Panc1 (cell line): ENCODE results near the gene CDK5R1. TPM values are rescaled to one million over a fixed set of nuclear protein-coding genes. Genes with fewer than 3 reads are reported as not detected.

Experiments used
- ATAC-seq: fragments of 200-7000 bp; cut with Tn5 transposase; 2 replicates; pipeline ENCODE4 v1.9.1; 2020; ENCODE audit warnings: mild to moderate bottlenecking, moderate library complexity
- BruUV-seq: library from RNA; stranded (reverse); fragments of 400-500 nt; replicated peaks from 2 replicates; lab custom pipeline; 2021; lab: Mats Ljungman, UMichigan
- CTCF ChIA-PET: fragments of 300-600 bp; sonication (Branson Sonifier 250); formaldehyde crosslinking; loops from one replicate; lab custom pipeline; 2022; ENCODE audit warnings: antibody characterized with exemption; lab: Charles Lee
- POLR2A ChIA-PET: fragments of 300-600 bp; sonication (Branson Sonifier 250); formaldehyde crosslinking; loops from one replicate; lab custom pipeline; 2022; ENCODE audit warnings: antibody characterized with exemption; lab: Charles Lee
- DNase-seq: peaks from one replicate; pipeline ENCODE4 v3.0.0-alpha.2; 2010; ENCODE audit warnings: low read depth, low spot score
- H3K27ac ChIP-seq: 2 replicates; pipeline ENCODE4 v1.5.1; 2011; ENCODE audit warnings: mild to moderate bottlenecking, low read length, inconsistent platforms
- H3K27me3 ChIP-seq: fragments of 200-500 bp; sonication (Bioruptor generic); 2 replicates; pipeline ENCODE4 v1.6.0; 2014; ENCODE audit warnings: low read length, inconsistent platforms; ENCODE audit not compliant: control insufficient read depth, insufficient read depth
- H3K36me3 ChIP-seq: fragments of 200-500 bp; sonication (Bioruptor generic); 2 replicates; pipeline ENCODE4 v1.5.1; 2014; ENCODE audit warnings: inconsistent platforms, mild to moderate bottlenecking, low read length, moderate library complexity; ENCODE audit not compliant: control insufficient read depth, insufficient read depth
- H3K4me1 ChIP-seq: 2 replicates; pipeline ENCODE4 v1.5.1; 2011; ENCODE audit warnings: inconsistent platforms, mild to moderate bottlenecking, low read length, moderate library complexity; ENCODE audit not compliant: control insufficient read depth, insufficient read depth
- H3K4me3 ChIP-seq, 2 experiments: 2 replicates each; pipeline ENCODE4 v1.5.1; 2011 to 2012; ENCODE audit warnings: low read depth in 2 of 2, low read length in 2 of 2, mild to moderate bottlenecking in 2 of 2, inconsistent platforms in 1 of 2, moderate library complexity in 1 of 2
- H3K9me3 ChIP-seq: fragments of 200-500 bp; sonication (Bioruptor generic); 2 replicates; pipeline ENCODE4 v1.5.1; 2014; ENCODE audit warnings: low read depth, mild to moderate bottlenecking, inconsistent platforms, low read length, moderate library complexity; ENCODE audit not compliant: control insufficient read depth, insufficient read depth
- POLR2AphosphoS5 ChIP-seq: IDR thresholded peaks from 2 replicates; pipeline ENCODE4 v1.6.1; 2012; ENCODE audit warnings: mild to moderate bottlenecking, low read depth, low read length, moderate library complexity
- SIN3A ChIP-seq: IDR thresholded peaks from 2 replicates; pipeline ENCODE4 v1.6.1; 2012; ENCODE audit warnings: low read depth, mild to moderate bottlenecking, low read length, moderate library complexity, borderline replicate concordance; ENCODE audit not compliant: insufficient read depth
- TCF7L2 ChIP-seq: IDR thresholded peaks from 2 replicates; pipeline ENCODE4 v1.6.1; 2011; ENCODE audit warnings: mild to moderate bottlenecking, low read depth, low read length, inconsistent platforms
- in situ Hi-C: cut with HindIII; loops from 2 replicates; pipeline ENCODE4 v1.10.0; 2016; ENCODE audit warnings: low sequenced_read_pairs, low pct_unique_long_range_greater_than_20kb
- intact Hi-C: fragments of 100-400 bp; cut with micrococcal nuclease; formaldehyde crosslinking; loops from one replicate; pipeline ENCODE4 v1.10.0; 2022; ENCODE audit not compliant: unreplicated experiment
- total RNA-seq: library from RNA; stranded (reverse); gene quantifications from one replicate; pipeline ENCODE4 v1.2.1, GENCODE V29; 2021; ENCODE audit not compliant: unreplicated experiment
- TF ChIP-seq, protein P1 (sequence below): fragments of 450-650 bp; IDR thresholded peaks from 2 replicates; pipeline ENCODE4 v1.5.1; 2017; ENCODE audit warnings: mild to moderate bottlenecking
- TF ChIP-seq, protein P2 (sequence below), 2 experiments: IDR thresholded peaks; 2 replicates each; pipeline ENCODE4 v1.6.1; 2011 to 2012; ENCODE audit warnings: low read depth in 2 of 2, control low read depth in 1 of 2, low read length in 1 of 2, mild to moderate bottlenecking in 1 of 2, moderate library complexity in 1 of 2; ENCODE audit not compliant: insufficient read depth in 1 of 2

The CDK5R1 gene
- total RNA-seq, 1 experiment from 2014 or later: 7.9 TPM

DNA sequence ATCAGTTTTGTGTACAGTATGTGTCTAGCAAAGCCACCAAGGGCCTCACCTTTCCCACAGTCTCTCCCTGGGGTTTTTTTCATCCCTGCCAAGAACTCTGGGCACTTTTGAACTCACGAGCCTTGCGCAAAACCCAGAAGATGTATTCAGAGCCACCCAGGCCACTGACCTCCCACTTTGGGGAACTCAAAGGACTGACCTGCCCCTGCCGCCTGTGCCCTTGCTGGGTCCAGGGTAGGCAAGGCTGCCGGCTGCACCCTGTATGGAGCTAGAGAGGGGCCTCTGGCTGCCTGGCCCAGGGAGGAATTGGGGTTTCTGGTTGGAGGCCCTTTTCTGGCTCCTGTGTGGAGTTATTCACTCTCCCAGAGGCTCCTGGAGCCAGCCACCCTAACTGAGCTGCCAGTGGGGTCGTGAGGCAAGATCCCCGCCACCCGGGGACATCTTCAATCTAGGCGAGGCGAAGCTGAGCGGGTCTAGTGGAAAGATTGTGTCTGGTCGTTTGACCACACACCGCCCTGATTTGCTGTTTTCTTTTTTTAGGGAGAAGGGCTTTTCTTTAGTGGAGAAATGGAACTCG, 1.9 kb downstream of the CDK5R1 start:
- Histone ChIP-seq H3K9me3 (no peaks in the 10 kb centered on the region), H3K4me3 (no peak overlapping the region), H3K27ac (no peak overlapping the region), H3K27me3 (no peaks in the 10 kb centered on the region), H3K36me3 (no peaks in the 10 kb centered on the region), H3K4me1 (peaks cover 21% of the 10 kb centered on the region)
- BruUV-seq: no TSS peak
- TF ChIP-seq, protein P1, sequence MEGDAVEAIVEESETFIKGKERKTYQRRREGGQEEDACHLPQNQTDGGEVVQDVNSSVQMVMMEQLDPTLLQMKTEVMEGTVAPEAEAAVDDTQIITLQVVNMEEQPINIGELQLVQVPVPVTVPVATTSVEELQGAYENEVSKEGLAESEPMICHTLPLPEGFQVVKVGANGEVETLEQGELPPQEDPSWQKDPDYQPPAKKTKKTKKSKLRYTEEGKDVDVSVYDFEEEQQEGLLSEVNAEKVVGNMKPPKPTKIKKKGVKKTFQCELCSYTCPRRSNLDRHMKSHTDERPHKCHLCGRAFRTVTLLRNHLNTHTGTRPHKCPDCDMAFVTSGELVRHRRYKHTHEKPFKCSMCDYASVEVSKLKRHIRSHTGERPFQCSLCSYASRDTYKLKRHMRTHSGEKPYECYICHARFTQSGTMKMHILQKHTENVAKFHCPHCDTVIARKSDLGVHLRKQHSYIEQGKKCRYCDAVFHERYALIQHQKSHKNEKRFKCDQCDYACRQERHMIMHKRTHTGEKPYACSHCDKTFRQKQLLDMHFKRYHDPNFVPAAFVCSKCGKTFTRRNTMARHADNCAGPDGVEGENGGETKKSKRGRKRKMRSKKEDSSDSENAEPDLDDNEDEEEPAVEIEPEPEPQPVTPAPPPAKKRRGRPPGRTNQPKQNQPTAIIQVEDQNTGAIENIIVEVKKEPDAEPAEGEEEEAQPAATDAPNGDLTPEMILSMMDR: no peak
- TF ChIP-seq POLR2AphosphoS5 (no peak), TCF7L2 (no peak)
- TF ChIP-seq, protein P2, sequence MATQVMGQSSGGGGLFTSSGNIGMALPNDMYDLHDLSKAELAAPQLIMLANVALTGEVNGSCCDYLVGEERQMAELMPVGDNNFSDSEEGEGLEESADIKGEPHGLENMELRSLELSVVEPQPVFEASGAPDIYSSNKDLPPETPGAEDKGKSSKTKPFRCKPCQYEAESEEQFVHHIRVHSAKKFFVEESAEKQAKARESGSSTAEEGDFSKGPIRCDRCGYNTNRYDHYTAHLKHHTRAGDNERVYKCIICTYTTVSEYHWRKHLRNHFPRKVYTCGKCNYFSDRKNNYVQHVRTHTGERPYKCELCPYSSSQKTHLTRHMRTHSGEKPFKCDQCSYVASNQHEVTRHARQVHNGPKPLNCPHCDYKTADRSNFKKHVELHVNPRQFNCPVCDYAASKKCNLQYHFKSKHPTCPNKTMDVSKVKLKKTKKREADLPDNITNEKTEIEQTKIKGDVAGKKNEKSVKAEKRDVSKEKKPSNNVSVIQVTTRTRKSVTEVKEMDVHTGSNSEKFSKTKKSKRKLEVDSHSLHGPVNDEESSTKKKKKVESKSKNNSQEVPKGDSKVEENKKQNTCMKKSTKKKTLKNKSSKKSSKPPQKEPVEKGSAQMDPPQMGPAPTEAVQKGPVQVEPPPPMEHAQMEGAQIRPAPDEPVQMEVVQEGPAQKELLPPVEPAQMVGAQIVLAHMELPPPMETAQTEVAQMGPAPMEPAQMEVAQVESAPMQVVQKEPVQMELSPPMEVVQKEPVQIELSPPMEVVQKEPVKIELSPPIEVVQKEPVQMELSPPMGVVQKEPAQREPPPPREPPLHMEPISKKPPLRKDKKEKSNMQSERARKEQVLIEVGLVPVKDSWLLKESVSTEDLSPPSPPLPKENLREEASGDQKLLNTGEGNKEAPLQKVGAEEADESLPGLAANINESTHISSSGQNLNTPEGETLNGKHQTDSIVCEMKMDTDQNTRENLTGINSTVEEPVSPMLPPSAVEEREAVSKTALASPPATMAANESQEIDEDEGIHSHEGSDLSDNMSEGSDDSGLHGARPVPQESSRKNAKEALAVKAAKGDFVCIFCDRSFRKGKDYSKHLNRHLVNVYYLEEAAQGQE (IDR thresholded peaks at IDR 0.05; ENCODE audit: insufficient read depth in 1 of 2, low read depth in 2 of 2, low read length in 1 of 2): no peak
- intact Hi-C loops: no loop called here
- in situ Hi-C loops: no loop called here
- ATAC-seq (no peak), DNase-seq (no peak)
- POLR2A ChIA-PET: no interaction called here
- CTCF ChIA-PET: interaction anchor here (0.5 to 1.0 kb wide), 2 partner anchors 26 to 58 kb away, joined by 3 read pairs; no protein-coding TSS in a partner anchor

DNA sequence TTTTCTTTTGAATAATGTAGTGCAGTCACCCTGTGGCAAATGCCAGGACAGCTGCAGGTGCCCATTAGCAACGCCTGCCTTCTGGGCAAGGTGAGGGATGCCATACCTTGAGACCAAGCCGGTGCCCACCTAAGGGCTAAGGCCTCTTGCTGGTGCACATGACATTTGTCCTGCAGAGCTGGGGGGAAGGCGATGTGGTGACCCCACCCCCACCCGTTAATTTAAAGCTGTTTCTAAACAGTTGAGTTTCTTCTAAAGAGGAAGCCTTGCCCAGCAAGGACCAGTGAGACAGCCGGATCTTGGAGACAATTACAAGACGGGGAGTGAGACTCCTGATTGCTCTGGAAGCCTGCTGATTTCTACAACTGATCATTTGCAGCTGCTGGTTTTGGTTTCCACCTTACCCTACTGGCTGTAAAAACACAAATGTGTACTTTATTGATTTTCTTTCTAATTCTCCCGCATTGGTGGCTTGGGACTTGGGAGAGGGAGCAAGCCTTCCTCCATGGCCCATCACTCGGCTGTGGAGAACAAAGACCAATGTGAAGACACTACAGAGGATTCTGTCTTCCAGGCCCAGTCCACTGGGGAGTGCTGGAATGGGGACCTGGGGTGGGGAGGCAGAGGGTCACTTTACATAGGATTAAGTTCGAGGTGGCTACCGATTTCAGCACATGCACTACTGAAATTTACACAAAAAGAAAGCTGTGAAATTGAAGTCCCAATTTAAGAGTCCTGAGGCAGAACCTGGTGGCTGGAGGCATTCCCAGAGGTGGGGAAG, 2.7 kb downstream of the CDK5R1 start:
- intact Hi-C loops (loop anchor here (10.0 kb wide), 1 partner anchor 115 kb away; no protein-coding TSS in a partner anchor), in situ Hi-C loops (no loop called here)
- TF ChIP-seq, protein P1: no peak
- no peak for TF ChIP-seq TCF7L2
- no peak for TF ChIP-seq SIN3A
- TF ChIP-seq, protein P2 (IDR thresholded peaks at IDR 0.05; ENCODE audit: insufficient read depth in 1 of 2, low read depth in 2 of 2, low read length in 1 of 2): no peak
- TF ChIP-seq POLR2AphosphoS5: no peak
- DNase-seq (no peak), ATAC-seq (no peak)
- POLR2A ChIA-PET: no interaction called here
- Histone ChIP-seq H3K4me3 (no peak overlapping the region), H3K9me3 (no peaks in the 10 kb centered on the region), H3K27ac (no peak overlapping the region), H3K27me3 (no peaks in the 10 kb centered on the region), H3K4me1 (peaks cover 17% of the 10 kb centered on the region), H3K36me3 (no peaks in the 10 kb centered on the region)
- CTCF ChIA-PET: interaction anchor here (0.7 to 1.0 kb wide), 2 partner anchors 26 to 352 kb away, joined by 3 read pairs; no protein-coding TSS in a partner anchor
- BruUV-seq: no TSS peak
